IMR-90 (cell line): Measurements from ENCODE around the gene PPM1J. TPM values are rescaled to one million over a fixed set of nuclear protein-coding genes. Genes with fewer than 3 reads are reported as not detected.

ENCODE experiments used
- ATAC-seq: fragments of 200-7000 bp; cut with Tn5 transposase; 2 replicates; pipeline ENCODE4 v1.9.1; 2020; ENCODE audit warnings: low read depth, mild to moderate bottlenecking, moderate library complexity
- BruUV-seq: library from RNA; stranded (reverse); fragments of 400-500 nt; replicated peaks from 2 replicates; lab custom pipeline; 2021; lab: Mats Ljungman, UMichigan
- CTCF ChIA-PET: fragments of 300-600 bp; formaldehyde crosslinking; extraction: SDS; loops from one replicate; lab custom pipeline; 2021; ENCODE audit warnings: antibody characterized with exemption; lab: Yijun Ruan, JAX
- POLR2A ChIA-PET: fragments of 300-600 bp; sonication (Branson Sonifier 250); formaldehyde crosslinking; loops from one replicate; lab custom pipeline; 2022; ENCODE audit warnings: antibody characterized with exemption; ENCODE audit not compliant: unreplicated experiment; lab: Charles Lee
- DNase-seq: peaks from one replicate; pipeline ENCODE4 v3.0.0; 2013
- H2AFZ ChIP-seq: replicated peaks from 2 replicates; pipeline ENCODE3; 2013; ENCODE audit warnings: low read length, mild to moderate bottlenecking; ENCODE audit not compliant: poor library complexity
- H2AK5ac ChIP-seq: 2 replicates; pipeline ENCODE4 v1.6.1; 2013; ENCODE audit warnings: low read depth, low read length, inconsistent platforms
- H2AK9ac ChIP-seq: replicated peaks from 2 replicates; pipeline ENCODE3; 2013; ENCODE audit warnings: mild to moderate bottlenecking, low read depth, low read length, moderate library complexity; ENCODE audit not compliant: poor library complexity
- H2BK120ac ChIP-seq: 2 replicates; pipeline ENCODE4 v1.6.1; 2013; ENCODE audit warnings: low read depth, low read length, inconsistent platforms
- H2BK15ac ChIP-seq: 3 replicates; pipeline ENCODE4 v1.6.1; 2013; ENCODE audit warnings: low read depth, low read length, inconsistent platforms
- H2BK20ac ChIP-seq: 2 replicates; pipeline ENCODE4 v1.6.1; 2013; ENCODE audit warnings: low read depth, mild to moderate bottlenecking, inconsistent platforms, low read length, moderate library complexity
- H2BK5ac ChIP-seq: 2 replicates; pipeline ENCODE4 v1.6.1; 2013; ENCODE audit warnings: mild to moderate bottlenecking, low read depth, low read length, inconsistent platforms; ENCODE audit not compliant: poor library complexity, severe bottlenecking
- H3K14ac ChIP-seq: replicated peaks from 2 replicates; pipeline ENCODE4 v1.6.1; 2013; ENCODE audit warnings: low read depth, low read length, inconsistent platforms
- H3K18ac ChIP-seq: 2 replicates; pipeline ENCODE4 v1.6.1; 2013; ENCODE audit warnings: low read depth, low read length, control low read depth
- H3K23ac ChIP-seq: 2 replicates; pipeline ENCODE4 v1.6.1; 2013; ENCODE audit warnings: low read depth, low read length, inconsistent platforms
- H3K27ac ChIP-seq: 2 replicates; pipeline ENCODE4 v1.5.1; 2013; ENCODE audit warnings: mild to moderate bottlenecking, control low read depth, low read length; ENCODE audit not compliant: insufficient read depth
- H3K27me3 ChIP-seq: 2 replicates; pipeline ENCODE4 v1.6.1; 2013; ENCODE audit warnings: low read length; ENCODE audit not compliant: control insufficient read depth, insufficient read depth
- H3K36me3 ChIP-seq: 2 replicates; pipeline ENCODE4 v1.6.1; 2013; ENCODE audit warnings: low read length, mixed read lengths; ENCODE audit not compliant: control insufficient read depth, insufficient read depth
- H3K4ac ChIP-seq: 2 replicates; pipeline ENCODE4 v1.6.1; 2013; ENCODE audit warnings: low read depth, low read length, inconsistent platforms
- H3K4me1 ChIP-seq: 2 replicates; pipeline ENCODE4 v1.6.1; 2013; ENCODE audit warnings: low read length, mixed read lengths; ENCODE audit not compliant: control insufficient read depth, insufficient read depth
- H3K4me2 ChIP-seq: 2 replicates; pipeline ENCODE4 v1.6.1; 2013; ENCODE audit warnings: low read depth, mild to moderate bottlenecking, control low read depth, low read length, moderate library complexity
- H3K4me3 ChIP-seq: 2 replicates; pipeline ENCODE4 v1.5.1; 2013; ENCODE audit warnings: low read depth, mild to moderate bottlenecking, control low read depth, low read length, moderate library complexity; ENCODE audit not compliant: insufficient read depth
- H3K56ac ChIP-seq: 2 replicates; pipeline ENCODE4 v1.6.1; 2013; ENCODE audit warnings: low read length, inconsistent platforms; ENCODE audit not compliant: insufficient read depth; ENCODE audit errors: extremely low read depth
- H3K79me1 ChIP-seq, 2 experiments: 2 replicates each; pipeline ENCODE4 v1.6.1; 2013; ENCODE audit warnings: low read length in 2 of 2, inconsistent platforms in 1 of 2, low read depth in 1 of 2
- H3K9ac ChIP-seq: 2 replicates; pipeline ENCODE4 v1.6.1; 2013; ENCODE audit warnings: low read depth, low read length, control low read depth
- H3K9me1 ChIP-seq: 2 replicates; pipeline ENCODE4 v1.6.1; 2013; ENCODE audit warnings: low read length, inconsistent platforms; ENCODE audit not compliant: insufficient read depth
- H3K9me3 ChIP-seq: 2 replicates; pipeline ENCODE4 v1.6.1; 2013; ENCODE audit warnings: low read length; ENCODE audit not compliant: control insufficient read depth, insufficient read depth
- H4K20me1 ChIP-seq: 2 replicates; pipeline ENCODE4 v1.6.1; 2013; ENCODE audit warnings: low read length, inconsistent platforms; ENCODE audit not compliant: insufficient read depth
- H4K5ac ChIP-seq: 2 replicates; pipeline ENCODE4 v1.6.1; 2013; ENCODE audit warnings: mild to moderate bottlenecking, low read depth, low read length, control low read depth
- H4K8ac ChIP-seq, 2 experiments: 2 replicates each; pipeline ENCODE4 v1.6.1; 2013; ENCODE audit warnings: low read depth in 2 of 2, low read length in 2 of 2, control low read depth in 1 of 2, inconsistent platforms in 1 of 2
- H4K91ac ChIP-seq: 2 replicates; pipeline ENCODE4 v1.6.1; 2013; ENCODE audit warnings: low read depth, low read length, inconsistent platforms; ENCODE audit not compliant: insufficient read depth
- BHLHE40 ChIP-seq: fragments of 150-350 bp; IDR thresholded peaks from 2 replicates; pipeline ENCODE4 v1.6.1; 2016; ENCODE audit warnings: mild to moderate bottlenecking, low read depth, low read length
- CEBPB ChIP-seq: IDR thresholded peaks from 2 replicates; pipeline ENCODE4 v1.6.1; 2012; ENCODE audit warnings: low read depth, low read length, improper control_type of control experiment
- CTCF ChIP-seq: conservative IDR thresholded peaks from 2 replicates; pipeline ENCODE4 v1.5.1; 2012; ENCODE audit warnings: mild to moderate bottlenecking, low read depth, low read length, improper control_type of control experiment
- MAFK ChIP-seq: IDR thresholded peaks from 2 replicates; pipeline ENCODE4 v1.6.1; 2012; ENCODE audit warnings: low read depth, low read length, improper control_type of control experiment
- MXI1 ChIP-seq: IDR thresholded peaks from 2 replicates; pipeline ENCODE4 v1.6.1; 2012; ENCODE audit warnings: low read depth, mild to moderate bottlenecking, low read length, moderate library complexity, borderline replicate concordance
- NFE2L2 ChIP-seq: fragments of 150-350 bp; IDR thresholded peaks from 2 replicates; pipeline ENCODE4 v1.6.1; 2016; ENCODE audit warnings: low read depth, mild to moderate bottlenecking, low read length
- POLR2A ChIP-seq: IDR thresholded peaks from 2 replicates; pipeline ENCODE4 v1.6.1; 2012; ENCODE audit warnings: mild to moderate bottlenecking, low read depth, low read length
- RAD21 ChIP-seq: IDR thresholded peaks from 2 replicates; pipeline ENCODE4 v1.6.1; 2012; ENCODE audit warnings: low read length, improper control_type of control experiment
- RCOR1 ChIP-seq: IDR thresholded peaks from 2 replicates; pipeline ENCODE4 v1.6.1; 2012; ENCODE audit warnings: mild to moderate bottlenecking, low read length, improper control_type of control experiment; ENCODE audit not compliant: insufficient replicate concordance
- USF2 ChIP-seq: fragments of 150-350 bp; IDR thresholded peaks from 2 replicates; pipeline ENCODE4 v1.6.1; 2017; ENCODE audit warnings: mild to moderate bottlenecking, antibody characterized with exemption, low read length, low read depth
- WGBS, 2 experiments: methylation state at CpG; one replicate each; pipeline versions ENCODE4 v1.1.5 to v1.1.7; 2013; ENCODE audit warnings: missing lambda C conversion rate in 2 of 2; ENCODE audit not compliant: insufficient read length in 1 of 2; ENCODE audit errors: extremely low coverage in 2 of 2; 5-methylcytosine and 5-hydroxymethylcytosine counted together
- dilution Hi-C: fragments of 300-500 bp; cut with HindIII; formaldehyde crosslinking; loops from one replicate; pipeline ENCODE4 v1.14.3; 2018; ENCODE audit warnings: low sequenced_read_pairs; ENCODE audit not compliant: unreplicated experiment
- in situ Hi-C: fragments of 300-500 bp; cut with MboI; formaldehyde crosslinking; loops from 3 replicates; pipeline ENCODE4 v1.14.3; 2019; ENCODE audit warnings: low sequenced_read_pairs, inconsistent platforms, mixed read lengths
- intact Hi-C: fragments of 100-400 bp; cut with micrococcal nuclease; formaldehyde crosslinking; loops from 2 replicates; pipeline ENCODE4 v1.10.0; 2022
- polyA plus RNA-seq, 3 experiments: library from polyadenylated mRNA; depleted of rRNA; stranded (reverse); fragments of >200 nt; gene quantifications; 2 replicates each; pipeline ENCODE4 v1.2.3, GENCODE V29; 2012; ENCODE audit warnings: low replicate concordance in 1 of 3
- total RNA-seq: library from RNA; depleted of rRNA; stranded (reverse); fragments of >200 nt; gene quantifications from 2 replicates; pipeline ENCODE4 v1.2.3, GENCODE V29; 2012

PPM1J gene
- total and polyA plus RNA-seq, 2 of the 4 experiments (the other 2 are of a cell fraction) = 1.8 to 2.4 TPM

GRCh38 chr1:112678605-112679004 lies 36.5 kb downstream of the PPM1J start:
- H2AK9ac ChIP-seq = no peak overlapping the region
- no peak overlapping the region for H3K23ac ChIP-seq
- no peak overlapping the region for H3K56ac ChIP-seq
- WGBS, 2 experiments = 100% methylated on average over 1 of the region's 3 CpGs; no CpG with 5 or more reads in 1 of the 2 experiments
- ATAC-seq (no peak), DNase-seq (no peak)
- intact Hi-C loops = no loop called here
- H3K79me1 ChIP-seq = peaks cover 39 to 67% of the 10 kb centered on the region in 2 experiments
- peaks cover 4% of the 10 kb centered on the region for H3K9me1 ChIP-seq
- H3K9ac ChIP-seq = no peak overlapping the region
- H3K4ac ChIP-seq = no peak overlapping the region
- H3K4me3 ChIP-seq = no peak overlapping the region
- no peak overlapping the region for H2AFZ ChIP-seq
- no peak overlapping the region for H3K18ac ChIP-seq
- peaks cover 4% of the 10 kb centered on the region; the same call in 1 of the 2 replicates for H3K4me1 ChIP-seq
- no peak overlapping the region for H4K8ac ChIP-seq
- H3K4me2 ChIP-seq = no peak overlapping the region
- no TSS peak for BruUV-seq
- H2BK5ac ChIP-seq = no peak overlapping the region
- ChIA-PET CTCF (no interaction called here), POLR2A (no interaction called here)
- no peaks in the 10 kb centered on the region for H3K9me3 ChIP-seq
- no peaks in the 10 kb centered on the region for H3K36me3 ChIP-seq
- no peak overlapping the region for H3K27ac ChIP-seq
- no peak overlapping the region for H4K91ac ChIP-seq
- no peak overlapping the region for H2BK20ac ChIP-seq
- in situ Hi-C loops = no loop called here
- no peak overlapping the region for H2BK15ac ChIP-seq
- no peak overlapping the region for H4K5ac ChIP-seq
- TF ChIP-seq NFE2L2 = no peak
- TF ChIP-seq MAFK = no peak
- TF ChIP-seq USF2 = no peak
- no peak for TF ChIP-seq POLR2A
- TF ChIP-seq CEBPB = no peak
- no peak for TF ChIP-seq BHLHE40
- no peak for TF ChIP-seq RAD21
- TF ChIP-seq RCOR1 = no peak
- no peak for TF ChIP-seq MXI1
- TF ChIP-seq CTCF = no peak
- H4K20me1 ChIP-seq = peaks cover 3% of the 10 kb centered on the region
- no peaks in the 10 kb centered on the region for H3K27me3 ChIP-seq
- dilution Hi-C loops = no loop called here
- H2BK120ac ChIP-seq = no peak overlapping the region
- H3K14ac ChIP-seq = no peak overlapping the region
- H2AK5ac ChIP-seq = no peak overlapping the region
